IMR-90 (cell line): ENCODE data around the gene TXNDC5. TPM values are rescaled to one million over a fixed set of nuclear protein-coding genes. Genes with fewer than 3 reads are reported as not detected.

Experiments
- ATAC-seq: fragments of 200-7000 bp; cut with Tn5 transposase; 2 replicates; pipeline ENCODE4 v1.9.1; 2020; ENCODE audit warnings: low read depth, mild to moderate bottlenecking, moderate library complexity
- BruUV-seq: library from RNA; stranded (reverse); fragments of 400-500 nt; replicated peaks from 2 replicates; lab custom pipeline; 2021; lab: Mats Ljungman, UMichigan
- CTCF ChIA-PET: fragments of 300-600 bp; formaldehyde crosslinking; extraction: SDS; loops from one replicate; lab custom pipeline; 2021; ENCODE audit warnings: antibody characterized with exemption; lab: Yijun Ruan, JAX
- POLR2A ChIA-PET: fragments of 300-600 bp; sonication (Branson Sonifier 250); formaldehyde crosslinking; loops from one replicate; lab custom pipeline; 2022; ENCODE audit warnings: antibody characterized with exemption; ENCODE audit not compliant: unreplicated experiment; lab: Charles Lee
- DNase-seq: peaks from one replicate; pipeline ENCODE4 v3.0.0; 2013
- H2AFZ ChIP-seq: replicated peaks from 2 replicates; pipeline ENCODE3; 2013; ENCODE audit warnings: low read length, mild to moderate bottlenecking; ENCODE audit not compliant: poor library complexity
- H2AK5ac ChIP-seq: 2 replicates; pipeline ENCODE4 v1.6.1; 2013; ENCODE audit warnings: low read depth, low read length, inconsistent platforms
- H2AK9ac ChIP-seq: replicated peaks from 2 replicates; pipeline ENCODE3; 2013; ENCODE audit warnings: mild to moderate bottlenecking, low read depth, low read length, moderate library complexity; ENCODE audit not compliant: poor library complexity
- H2BK120ac ChIP-seq: 2 replicates; pipeline ENCODE4 v1.6.1; 2013; ENCODE audit warnings: low read depth, low read length, inconsistent platforms
- H2BK15ac ChIP-seq: 3 replicates; pipeline ENCODE4 v1.6.1; 2013; ENCODE audit warnings: low read depth, low read length, inconsistent platforms
- H2BK20ac ChIP-seq: 2 replicates; pipeline ENCODE4 v1.6.1; 2013; ENCODE audit warnings: low read depth, mild to moderate bottlenecking, inconsistent platforms, low read length, moderate library complexity
- H2BK5ac ChIP-seq: 2 replicates; pipeline ENCODE4 v1.6.1; 2013; ENCODE audit warnings: mild to moderate bottlenecking, low read depth, low read length, inconsistent platforms; ENCODE audit not compliant: poor library complexity, severe bottlenecking
- H3K14ac ChIP-seq: replicated peaks from 2 replicates; pipeline ENCODE4 v1.6.1; 2013; ENCODE audit warnings: low read depth, low read length, inconsistent platforms
- H3K18ac ChIP-seq: 2 replicates; pipeline ENCODE4 v1.6.1; 2013; ENCODE audit warnings: low read depth, low read length, control low read depth
- H3K23ac ChIP-seq: 2 replicates; pipeline ENCODE4 v1.6.1; 2013; ENCODE audit warnings: low read depth, low read length, inconsistent platforms
- H3K27ac ChIP-seq: 2 replicates; pipeline ENCODE4 v1.5.1; 2013; ENCODE audit warnings: mild to moderate bottlenecking, control low read depth, low read length; ENCODE audit not compliant: insufficient read depth
- H3K27me3 ChIP-seq: 2 replicates; pipeline ENCODE4 v1.6.1; 2013; ENCODE audit warnings: low read length; ENCODE audit not compliant: control insufficient read depth, insufficient read depth
- H3K36me3 ChIP-seq: 2 replicates; pipeline ENCODE4 v1.6.1; 2013; ENCODE audit warnings: low read length, mixed read lengths; ENCODE audit not compliant: control insufficient read depth, insufficient read depth
- H3K4ac ChIP-seq: 2 replicates; pipeline ENCODE4 v1.6.1; 2013; ENCODE audit warnings: low read depth, low read length, inconsistent platforms
- H3K4me1 ChIP-seq: 2 replicates; pipeline ENCODE4 v1.6.1; 2013; ENCODE audit warnings: low read length, mixed read lengths; ENCODE audit not compliant: control insufficient read depth, insufficient read depth
- H3K4me2 ChIP-seq: 2 replicates; pipeline ENCODE4 v1.6.1; 2013; ENCODE audit warnings: low read depth, mild to moderate bottlenecking, control low read depth, low read length, moderate library complexity
- H3K4me3 ChIP-seq: 2 replicates; pipeline ENCODE4 v1.5.1; 2013; ENCODE audit warnings: low read depth, mild to moderate bottlenecking, control low read depth, low read length, moderate library complexity; ENCODE audit not compliant: insufficient read depth
- H3K56ac ChIP-seq: 2 replicates; pipeline ENCODE4 v1.6.1; 2013; ENCODE audit warnings: low read length, inconsistent platforms; ENCODE audit not compliant: insufficient read depth; ENCODE audit errors: extremely low read depth
- H3K79me1 ChIP-seq, 2 experiments: 2 replicates each; pipeline ENCODE4 v1.6.1; 2013; ENCODE audit warnings: low read length in 2 of 2, inconsistent platforms in 1 of 2, low read depth in 1 of 2
- H3K9ac ChIP-seq: 2 replicates; pipeline ENCODE4 v1.6.1; 2013; ENCODE audit warnings: low read depth, low read length, control low read depth
- H3K9me1 ChIP-seq: 2 replicates; pipeline ENCODE4 v1.6.1; 2013; ENCODE audit warnings: low read length, inconsistent platforms; ENCODE audit not compliant: insufficient read depth
- H3K9me3 ChIP-seq: 2 replicates; pipeline ENCODE4 v1.6.1; 2013; ENCODE audit warnings: low read length; ENCODE audit not compliant: control insufficient read depth, insufficient read depth
- H4K20me1 ChIP-seq: 2 replicates; pipeline ENCODE4 v1.6.1; 2013; ENCODE audit warnings: low read length, inconsistent platforms; ENCODE audit not compliant: insufficient read depth
- H4K5ac ChIP-seq: 2 replicates; pipeline ENCODE4 v1.6.1; 2013; ENCODE audit warnings: mild to moderate bottlenecking, low read depth, low read length, control low read depth
- H4K8ac ChIP-seq, 2 experiments: 2 replicates each; pipeline ENCODE4 v1.6.1; 2013; ENCODE audit warnings: low read depth in 2 of 2, low read length in 2 of 2, control low read depth in 1 of 2, inconsistent platforms in 1 of 2
- H4K91ac ChIP-seq: 2 replicates; pipeline ENCODE4 v1.6.1; 2013; ENCODE audit warnings: low read depth, low read length, inconsistent platforms; ENCODE audit not compliant: insufficient read depth
- CHD1 ChIP-seq: IDR thresholded peaks from 2 replicates; pipeline ENCODE4 v1.6.1; 2012; ENCODE audit warnings: low read depth, low read length, improper control_type of control experiment
- FOS ChIP-seq: fragments of 150-350 bp; IDR thresholded peaks from 2 replicates; pipeline ENCODE4 v1.6.1; 2016; ENCODE audit warnings: low read depth, low read length
- MAZ ChIP-seq: IDR thresholded peaks from 2 replicates; pipeline ENCODE4 v1.6.1; 2012; ENCODE audit warnings: low read depth, mild to moderate bottlenecking, low read length, improper control_type of control experiment, moderate library complexity, borderline replicate concordance
- MXI1 ChIP-seq: IDR thresholded peaks from 2 replicates; pipeline ENCODE4 v1.6.1; 2012; ENCODE audit warnings: low read depth, mild to moderate bottlenecking, low read length, moderate library complexity, borderline replicate concordance
- RAD21 ChIP-seq: IDR thresholded peaks from 2 replicates; pipeline ENCODE4 v1.6.1; 2012; ENCODE audit warnings: low read length, improper control_type of control experiment
- RCOR1 ChIP-seq: IDR thresholded peaks from 2 replicates; pipeline ENCODE4 v1.6.1; 2012; ENCODE audit warnings: mild to moderate bottlenecking, low read length, improper control_type of control experiment; ENCODE audit not compliant: insufficient replicate concordance
- WGBS, 2 experiments: methylation state at CpG; one replicate each; pipeline versions ENCODE4 v1.1.5 to v1.1.7; 2013; ENCODE audit warnings: missing lambda C conversion rate in 2 of 2; ENCODE audit not compliant: insufficient read length in 1 of 2; ENCODE audit errors: extremely low coverage in 2 of 2; 5-methylcytosine and 5-hydroxymethylcytosine counted together
- dilution Hi-C: fragments of 300-500 bp; cut with HindIII; formaldehyde crosslinking; loops from one replicate; pipeline ENCODE4 v1.14.3; 2018; ENCODE audit warnings: low sequenced_read_pairs; ENCODE audit not compliant: unreplicated experiment
- in situ Hi-C: fragments of 300-500 bp; cut with MboI; formaldehyde crosslinking; loops from 3 replicates; pipeline ENCODE4 v1.14.3; 2019; ENCODE audit warnings: low sequenced_read_pairs, inconsistent platforms, mixed read lengths
- intact Hi-C: fragments of 100-400 bp; cut with micrococcal nuclease; formaldehyde crosslinking; loops from 2 replicates; pipeline ENCODE4 v1.10.0; 2022
- polyA plus RNA-seq, 3 experiments: library from polyadenylated mRNA; depleted of rRNA; stranded (reverse); fragments of >200 nt; gene quantifications; 2 replicates each; pipeline ENCODE4 v1.2.3, GENCODE V29; 2012; ENCODE audit warnings: low replicate concordance in 1 of 3
- total RNA-seq: library from RNA; depleted of rRNA; stranded (reverse); fragments of >200 nt; gene quantifications from 2 replicates; pipeline ENCODE4 v1.2.3, GENCODE V29; 2012
- TF ChIP-seq, protein P1 (sequence below): fragments of 150-350 bp; IDR thresholded peaks from 2 replicates; pipeline ENCODE4 v1.6.1; 2016; ENCODE audit warnings: low read depth, mild to moderate bottlenecking, low read length, moderate library complexity, borderline replicate concordance

Gene TXNDC5
- total and polyA plus RNA-seq, 2 of the 4 experiments (the other 2 are of a cell fraction), result 274 to 439 TPM

DNA sequence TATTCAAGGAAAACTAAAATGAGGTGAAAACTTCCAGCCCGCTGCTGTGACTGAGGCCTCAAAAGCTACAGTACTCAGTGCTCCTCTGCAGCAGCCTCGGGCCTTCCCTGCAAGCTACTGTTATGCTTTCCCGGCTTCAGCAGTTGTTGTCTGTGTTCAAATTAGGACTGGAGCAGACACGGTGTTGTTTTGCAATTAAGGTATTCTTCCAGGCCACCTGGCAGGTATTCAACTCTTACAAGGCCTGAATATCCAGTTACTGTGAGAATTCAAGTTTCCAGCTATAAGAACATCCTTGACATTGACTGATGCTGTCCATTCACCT lies 10.7 kb downstream of the TXNDC5 start:
- no peak overlapping the region for H3K4me3 ChIP-seq
- no peak overlapping the region for H4K91ac ChIP-seq
- TF ChIP-seq CHD1 (no peak), FOS (no peak), RCOR1 (no peak), RAD21 (no peak), MXI1 (no peak), MAZ (no peak)
- TF ChIP-seq, protein P1, sequence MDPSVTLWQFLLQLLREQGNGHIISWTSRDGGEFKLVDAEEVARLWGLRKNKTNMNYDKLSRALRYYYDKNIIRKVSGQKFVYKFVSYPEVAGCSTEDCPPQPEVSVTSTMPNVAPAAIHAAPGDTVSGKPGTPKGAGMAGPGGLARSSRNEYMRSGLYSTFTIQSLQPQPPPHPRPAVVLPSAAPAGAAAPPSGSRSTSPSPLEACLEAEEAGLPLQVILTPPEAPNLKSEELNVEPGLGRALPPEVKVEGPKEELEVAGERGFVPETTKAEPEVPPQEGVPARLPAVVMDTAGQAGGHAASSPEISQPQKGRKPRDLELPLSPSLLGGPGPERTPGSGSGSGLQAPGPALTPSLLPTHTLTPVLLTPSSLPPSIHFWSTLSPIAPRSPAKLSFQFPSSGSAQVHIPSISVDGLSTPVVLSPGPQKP, result no peak
- no peak overlapping the region for H2AK9ac ChIP-seq
- DNase-seq (no peak), ATAC-seq (no peak)
- H2AFZ ChIP-seq, result no peak overlapping the region
- POLR2A ChIA-PET, result interaction anchor here (0.5 kb wide), 1 partner anchor 168 kb away, joined by 3 read pairs; no protein-coding TSS in a partner anchor
- no peak overlapping the region for H3K18ac ChIP-seq
- H3K56ac ChIP-seq, result no peak overlapping the region
- no peak overlapping the region for H3K23ac ChIP-seq
- peaks cover 69% of the 10 kb centered on the region for H3K36me3 ChIP-seq
- WGBS, 2 experiments, result 39% methylated on average over 3 of the region's 4 CpGs; no CpG with 5 or more reads in 1 of the 2 experiments
- H4K5ac ChIP-seq, result no peak overlapping the region
- no peak overlapping the region for H2BK120ac ChIP-seq
- no peak overlapping the region for H3K9ac ChIP-seq
- H3K4ac ChIP-seq, result no peak overlapping the region
- H2BK20ac ChIP-seq, result no peak overlapping the region
- CTCF ChIA-PET, result interaction anchor here (0.5 kb wide), 1 partner anchor 9 kb away, joined by 6 read pairs; no protein-coding TSS in a partner anchor
- no peaks in the 10 kb centered on the region for H3K27me3 ChIP-seq
- dilution Hi-C loops, result no loop called here
- H3K4me1 ChIP-seq, result no peaks in the 10 kb centered on the region
- no peak overlapping the region for H4K8ac ChIP-seq
- no peak overlapping the region for H3K14ac ChIP-seq
- no TSS peak for BruUV-seq
- in situ Hi-C loops, result loop anchor here (10.0 kb wide), 1 partner anchor 175 kb away; the partner anchor contains the start of gene BMP6
- peaks cover 40 to 48% of the 10 kb centered on the region in 2 experiments for H3K79me1 ChIP-seq
- H3K4me2 ChIP-seq, result no peak overlapping the region
- H2BK15ac ChIP-seq, result no peak overlapping the region
- peaks cover 2% of the 10 kb centered on the region; the same call in 1 of the 2 replicates for H3K9me1 ChIP-seq
- peaks cover 12% of the 10 kb centered on the region for H4K20me1 ChIP-seq
- no peaks in the 10 kb centered on the region for H3K9me3 ChIP-seq
- no peak overlapping the region for H2BK5ac ChIP-seq
- H3K27ac ChIP-seq, result no peak overlapping the region
- H2AK5ac ChIP-seq, result no peak overlapping the region
- intact Hi-C loops, result no loop called here
